GM10266 (cell line): ENCODE measurements around the gene TNNC1.

Experiments used
- DNase-seq: peaks from one replicate; pipeline ENCODE4 v3.0.0; 2012; ENCODE audit errors: extremely low spot score
- TF ChIP-seq, protein P1 (sequence below): IDR thresholded peaks from 2 replicates; pipeline ENCODE4 v1.5.1; 2012; ENCODE audit warnings: mild to moderate bottlenecking, low read depth; ENCODE audit not compliant: control insufficient read depth, insufficient read depth; ENCODE audit errors: missing control alignments

Gene TNNC1

DNA sequence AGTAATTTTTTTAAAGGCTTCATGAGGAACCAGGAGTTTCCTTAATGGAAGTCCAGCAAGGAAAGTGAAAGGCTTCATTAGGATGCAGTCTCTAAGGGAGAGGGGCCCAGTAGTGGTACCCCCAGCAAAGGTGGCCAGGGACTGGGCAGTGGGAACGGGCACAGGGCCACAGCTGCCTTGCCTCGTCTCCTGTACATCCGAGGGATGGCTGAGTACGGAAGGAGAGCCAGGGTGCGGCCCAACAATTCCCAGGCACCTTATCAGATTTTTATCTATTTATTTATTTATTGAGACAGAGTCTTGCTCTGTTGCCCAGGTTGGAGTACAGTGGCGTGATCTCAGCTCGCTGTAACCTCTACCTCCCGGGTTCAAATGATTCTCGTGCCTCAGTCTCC lies 23.4 kb downstream of the TNNC1 start:
- TF ChIP-seq, protein P1, sequence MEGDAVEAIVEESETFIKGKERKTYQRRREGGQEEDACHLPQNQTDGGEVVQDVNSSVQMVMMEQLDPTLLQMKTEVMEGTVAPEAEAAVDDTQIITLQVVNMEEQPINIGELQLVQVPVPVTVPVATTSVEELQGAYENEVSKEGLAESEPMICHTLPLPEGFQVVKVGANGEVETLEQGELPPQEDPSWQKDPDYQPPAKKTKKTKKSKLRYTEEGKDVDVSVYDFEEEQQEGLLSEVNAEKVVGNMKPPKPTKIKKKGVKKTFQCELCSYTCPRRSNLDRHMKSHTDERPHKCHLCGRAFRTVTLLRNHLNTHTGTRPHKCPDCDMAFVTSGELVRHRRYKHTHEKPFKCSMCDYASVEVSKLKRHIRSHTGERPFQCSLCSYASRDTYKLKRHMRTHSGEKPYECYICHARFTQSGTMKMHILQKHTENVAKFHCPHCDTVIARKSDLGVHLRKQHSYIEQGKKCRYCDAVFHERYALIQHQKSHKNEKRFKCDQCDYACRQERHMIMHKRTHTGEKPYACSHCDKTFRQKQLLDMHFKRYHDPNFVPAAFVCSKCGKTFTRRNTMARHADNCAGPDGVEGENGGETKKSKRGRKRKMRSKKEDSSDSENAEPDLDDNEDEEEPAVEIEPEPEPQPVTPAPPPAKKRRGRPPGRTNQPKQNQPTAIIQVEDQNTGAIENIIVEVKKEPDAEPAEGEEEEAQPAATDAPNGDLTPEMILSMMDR, result no peak
- DNase-seq, result no peak

DNA sequence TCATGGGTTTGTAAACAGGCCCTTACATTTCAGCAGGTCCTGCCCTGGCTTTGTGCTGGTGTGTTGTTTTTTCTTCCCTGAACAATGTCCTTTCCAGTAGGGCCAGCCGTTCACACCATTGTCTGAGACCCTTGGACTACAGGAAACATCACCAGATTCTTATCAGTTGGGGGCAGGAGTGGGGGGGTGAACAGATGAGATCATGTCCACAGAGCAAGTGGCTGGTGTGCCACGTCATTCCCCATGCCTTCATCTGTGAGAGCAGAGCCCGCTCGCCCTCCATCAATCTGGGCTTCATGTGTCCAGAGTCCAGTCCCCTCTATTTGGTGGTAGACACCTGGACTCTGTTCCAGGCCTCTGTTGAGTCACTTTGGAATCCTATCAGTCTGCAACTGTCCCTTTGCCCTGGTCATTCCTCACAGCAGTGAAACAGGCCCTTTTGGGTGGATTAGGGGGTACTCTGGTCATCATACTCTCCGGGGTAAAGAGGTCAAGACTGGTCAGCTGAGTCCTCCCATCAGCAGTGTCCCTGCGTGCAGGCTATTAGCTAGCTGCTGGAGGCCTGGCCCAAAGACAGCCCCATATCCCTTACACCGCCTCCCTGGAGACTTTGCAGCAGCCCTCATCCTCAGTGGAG lies 23.9 kb downstream of the TNNC1 start:
- DNase-seq, result no peak
- TF ChIP-seq, protein P1, result no peak

DNA sequence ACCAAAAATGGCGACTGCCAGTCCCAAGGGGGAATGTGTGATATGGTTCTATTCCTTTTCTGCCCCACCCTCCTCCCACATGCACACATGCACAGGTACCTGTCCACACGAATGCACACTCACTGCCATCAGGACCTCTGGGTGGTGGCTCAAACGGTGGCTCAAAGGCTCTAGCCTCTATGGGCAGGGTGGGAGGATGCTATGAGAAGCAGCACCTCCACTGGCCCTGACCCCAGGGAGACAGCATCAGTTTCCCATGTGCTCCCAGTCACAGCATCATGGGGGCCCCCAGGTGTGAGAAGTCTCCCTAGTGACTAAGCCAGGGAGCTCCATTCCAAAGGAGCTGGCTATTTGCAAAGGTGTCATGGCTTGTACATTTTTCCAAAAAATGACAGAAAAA lies 24.8 kb downstream of the TNNC1 start:
- TF ChIP-seq, protein P1, result no peak
- DNase-seq, result no peak

DNA sequence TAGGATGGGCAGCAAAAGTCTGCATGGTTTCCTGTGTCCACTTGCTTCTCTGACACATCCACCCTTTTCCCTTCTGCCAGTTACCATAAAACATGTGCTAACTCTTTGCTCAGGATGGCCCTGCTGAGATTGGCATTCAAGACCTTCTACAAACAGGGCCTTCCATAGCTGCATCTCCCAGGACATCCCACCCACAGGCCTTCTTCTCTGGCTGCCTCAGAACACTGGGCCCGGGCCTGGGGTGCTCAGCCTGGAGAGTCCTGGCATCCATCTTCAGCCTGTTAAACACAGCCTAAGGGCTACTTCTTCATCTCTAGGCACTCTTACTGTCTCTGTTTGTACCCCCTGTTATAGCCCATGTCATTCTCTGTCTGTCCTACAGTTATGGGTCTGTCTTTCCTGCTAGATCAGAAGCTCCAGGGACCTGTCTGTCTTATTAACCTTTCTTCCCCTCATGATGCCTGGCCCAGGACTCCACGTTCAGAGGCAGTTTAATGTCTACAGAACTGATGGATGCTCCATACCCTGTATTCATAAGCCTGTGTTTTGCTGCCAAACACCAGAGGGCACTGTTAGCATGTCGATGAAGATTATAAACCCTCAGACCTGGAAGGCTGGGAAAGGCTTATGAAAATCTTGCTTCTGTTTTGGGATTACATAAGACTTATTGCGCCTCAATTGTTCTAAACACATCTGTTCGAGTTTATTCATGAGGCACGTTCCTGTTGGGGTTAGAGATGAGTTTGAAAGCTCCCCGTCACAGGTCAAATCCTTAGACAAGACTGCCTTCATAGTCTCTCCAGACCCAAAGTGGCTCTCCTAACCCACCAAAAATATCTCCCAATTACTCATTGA lies 25.5 kb downstream of the TNNC1 start:
- peak; percentile 49 for DNase-seq
- TF ChIP-seq, protein P1, result peak; percentile 78

DNA sequence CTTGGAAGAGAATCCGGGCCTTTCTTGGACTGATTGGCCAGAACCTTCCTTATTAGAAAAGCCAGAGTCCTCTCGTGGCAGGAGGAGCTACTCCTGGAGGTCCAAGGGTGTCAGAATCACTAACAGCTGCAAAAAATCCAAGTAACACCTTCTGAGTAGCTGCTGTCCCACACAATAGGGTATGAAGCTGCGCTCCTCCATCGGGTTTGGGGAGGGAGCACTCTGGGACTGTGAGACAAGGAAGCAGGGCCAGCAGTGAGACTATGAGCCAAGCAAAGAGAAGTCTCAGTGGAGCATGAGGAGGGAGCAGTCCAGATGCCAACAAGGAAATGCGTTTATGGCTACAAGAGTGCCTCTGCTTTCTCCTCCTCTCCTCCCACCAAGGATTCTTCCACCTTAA lies 30.7 kb downstream of the TNNC1 start:
- DNase-seq, result no peak
- TF ChIP-seq, protein P1, result no peak

DNA sequence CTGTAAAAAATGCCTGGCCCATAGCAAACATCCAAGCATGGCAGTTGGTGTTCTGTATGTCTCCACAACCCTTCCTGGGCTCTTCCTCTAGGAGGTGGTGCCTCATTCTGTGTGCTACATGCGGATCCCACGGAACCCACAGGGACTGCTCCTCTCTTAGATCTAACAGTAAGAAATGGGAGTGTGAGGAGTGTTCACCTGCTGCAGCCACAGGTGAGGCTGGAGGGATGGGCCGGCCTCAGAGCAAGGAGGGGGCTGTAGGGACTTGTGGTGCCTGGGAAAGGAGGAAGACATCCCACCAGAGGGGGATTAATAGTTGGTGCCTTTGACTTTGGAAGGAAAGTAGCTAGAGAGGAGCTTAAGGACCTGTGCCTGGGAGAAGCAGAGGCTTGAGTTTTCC lies 31.2 kb downstream of the TNNC1 start:
- TF ChIP-seq, protein P1, result no peak
- DNase-seq, result no peak

DNA sequence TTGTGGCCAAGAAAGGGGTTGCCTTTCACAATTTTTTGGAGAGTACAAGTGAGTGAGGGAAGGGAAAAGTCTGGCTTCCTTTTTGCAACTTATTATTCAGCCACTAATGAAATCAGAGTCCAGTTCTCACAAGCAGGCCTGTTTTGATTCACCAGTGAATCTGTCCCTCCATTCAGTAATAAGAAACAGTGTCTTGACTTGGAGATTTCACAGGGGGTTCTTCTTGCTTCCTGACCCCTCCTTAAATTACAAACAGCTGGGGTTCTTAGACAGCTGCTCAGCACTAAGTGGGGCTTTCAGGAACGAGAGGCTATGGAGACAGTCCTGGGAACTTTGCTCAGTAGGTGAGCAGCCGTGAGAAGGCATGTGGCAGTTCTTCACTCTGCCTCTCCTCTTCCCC lies 33.5 kb downstream of the TNNC1 start:
- TF ChIP-seq, protein P1, result no peak
- no peak for DNase-seq
